Measurements from ENCODE around the gene KBTBD3.
"Not testable (repeated sequence)": the region's sequence is repeated elsewhere in the genome, so short reads cannot be mapped to it uniquely, and the experiment has no call there.

The KBTBD3 gene

GRCh38 chr11:106012744-106013143, 64.4 kb downstream of the KBTBD3 start:
- DNase-seq (ENCODE audit: low spot score) = no peak
- no peak for FAIRE-seq

- FAIRE-seq (no peak), DNase-seq (ENCODE audit: low spot score) (no peak)
Observed at GRCh38 chr11:106011481-106011880, 65.7 kb downstream of the KBTBD3 start.

GRCh38 chr11:106003094-106003493, 74.1 kb downstream of the KBTBD3 start:
- DNase-seq (ENCODE audit: low spot score); FAIRE-seq: not testable (repeated sequence)

GRCh38 chr11:106001304-106002012, 75.7 kb downstream of the KBTBD3 start:
- DNase-seq (ENCODE audit: low spot score) (no peak), FAIRE-seq (no peak)
